Measurements from ENCODE around the gene ZNF678.
A peak's percentile ranks its signal among the peaks of the same experiment; 100 is the strongest.

ZNF678 gene

DNA sequence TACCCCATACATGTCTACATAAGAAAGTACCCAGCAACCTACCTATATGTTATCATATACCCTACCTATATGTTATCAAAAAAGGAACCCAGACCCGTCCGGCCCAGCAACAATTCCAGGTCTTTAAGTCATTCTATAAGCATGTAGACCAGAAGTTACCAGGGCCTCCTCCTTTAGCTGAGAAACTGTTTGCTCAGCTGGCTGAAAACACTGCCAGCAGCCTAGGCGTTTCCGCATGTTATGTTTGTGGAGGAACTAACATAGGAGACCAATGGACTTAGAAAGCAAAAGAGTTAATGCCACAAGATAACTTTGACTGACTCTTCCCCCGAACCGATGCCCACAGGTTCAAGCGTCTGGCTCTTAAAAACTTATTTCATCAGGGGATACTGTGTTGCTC lies 7.1 kb upstream of the ZNF678 start:
- no peak for DNase-seq (ENCODE audit: low read depth)
- no peak overlapping the region for H3K4me3 ChIP-seq (ENCODE audit: low read depth, low read length)
- TF ChIP-seq, protein P1, sequence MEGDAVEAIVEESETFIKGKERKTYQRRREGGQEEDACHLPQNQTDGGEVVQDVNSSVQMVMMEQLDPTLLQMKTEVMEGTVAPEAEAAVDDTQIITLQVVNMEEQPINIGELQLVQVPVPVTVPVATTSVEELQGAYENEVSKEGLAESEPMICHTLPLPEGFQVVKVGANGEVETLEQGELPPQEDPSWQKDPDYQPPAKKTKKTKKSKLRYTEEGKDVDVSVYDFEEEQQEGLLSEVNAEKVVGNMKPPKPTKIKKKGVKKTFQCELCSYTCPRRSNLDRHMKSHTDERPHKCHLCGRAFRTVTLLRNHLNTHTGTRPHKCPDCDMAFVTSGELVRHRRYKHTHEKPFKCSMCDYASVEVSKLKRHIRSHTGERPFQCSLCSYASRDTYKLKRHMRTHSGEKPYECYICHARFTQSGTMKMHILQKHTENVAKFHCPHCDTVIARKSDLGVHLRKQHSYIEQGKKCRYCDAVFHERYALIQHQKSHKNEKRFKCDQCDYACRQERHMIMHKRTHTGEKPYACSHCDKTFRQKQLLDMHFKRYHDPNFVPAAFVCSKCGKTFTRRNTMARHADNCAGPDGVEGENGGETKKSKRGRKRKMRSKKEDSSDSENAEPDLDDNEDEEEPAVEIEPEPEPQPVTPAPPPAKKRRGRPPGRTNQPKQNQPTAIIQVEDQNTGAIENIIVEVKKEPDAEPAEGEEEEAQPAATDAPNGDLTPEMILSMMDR (conservative IDR thresholded peaks at IDR 0.05; ENCODE audit: low read depth, low read length), result no peak

DNA sequence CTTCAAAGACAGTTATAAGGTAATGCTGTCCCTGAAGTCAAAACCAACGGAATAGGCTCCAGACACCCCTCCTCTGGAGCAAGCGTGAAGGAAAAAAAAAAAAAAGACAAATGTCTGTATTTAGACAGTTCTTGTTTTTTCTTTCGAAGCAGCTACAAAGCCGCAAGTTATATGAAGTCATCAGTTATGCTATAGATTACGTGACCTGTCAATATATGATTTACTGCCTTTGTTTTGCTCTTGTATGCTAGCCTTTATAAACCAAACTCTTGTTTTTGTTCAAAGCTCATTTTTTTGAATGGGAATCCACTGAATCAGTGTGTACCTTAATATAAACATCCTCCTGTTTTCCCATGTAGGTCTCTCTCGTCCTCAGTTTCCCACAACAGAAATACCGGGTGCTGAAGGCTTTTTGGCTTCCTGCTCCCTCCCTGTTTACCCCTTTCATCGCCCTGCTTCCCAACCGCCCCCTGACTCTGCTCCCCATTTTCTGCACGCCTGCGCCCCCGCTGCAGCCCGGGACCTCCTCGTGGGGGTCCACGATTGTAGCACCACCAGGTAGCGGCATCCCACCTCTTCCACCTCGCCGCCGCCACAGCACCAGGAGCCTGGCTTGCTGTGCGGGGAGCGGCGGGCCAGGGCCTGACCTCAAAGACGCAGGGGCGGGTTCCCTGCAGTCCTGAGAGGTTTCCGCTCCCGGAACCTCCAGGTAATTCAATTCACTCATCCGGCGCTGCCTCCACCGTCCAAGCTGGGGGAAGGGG lies 5.2 kb upstream of the ZNF678 start:
- TF ChIP-seq, protein P1 (conservative IDR thresholded peaks at IDR 0.05; ENCODE audit: low read depth, low read length), result no peak
- DNase-seq (ENCODE audit: low read depth), result no peak
- no peak overlapping the region for H3K4me3 ChIP-seq (ENCODE audit: low read depth, low read length)

DNA sequence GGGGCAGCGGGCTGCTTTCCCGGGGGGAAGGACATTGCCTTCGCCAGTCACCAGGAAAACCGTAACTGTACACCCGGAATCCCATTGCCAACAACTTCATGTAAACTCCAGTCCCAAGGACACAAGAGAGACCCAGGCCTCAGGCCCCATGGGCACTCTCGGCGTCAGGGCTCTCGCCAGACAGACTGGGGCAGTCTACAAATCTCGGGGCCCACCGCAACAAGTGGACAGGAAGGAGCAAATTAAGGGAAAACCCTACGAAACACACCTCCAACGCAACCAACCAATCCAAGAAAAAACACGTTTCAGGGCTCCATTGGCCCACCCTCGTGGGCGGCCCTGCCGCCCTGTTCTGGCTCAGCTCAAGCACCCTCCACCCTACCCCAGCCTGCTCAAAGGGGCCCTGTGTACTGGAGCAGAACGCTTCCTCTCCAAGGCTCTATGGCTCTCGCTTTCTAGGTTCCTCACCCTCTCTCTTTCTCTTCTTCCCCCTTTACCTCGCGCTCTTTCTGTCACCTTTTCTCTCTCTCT lies 4.6 kb upstream of the ZNF678 start:
- no peak overlapping the region for H3K4me3 ChIP-seq (ENCODE audit: low read depth, low read length)
- TF ChIP-seq, protein P1 (conservative IDR thresholded peaks at IDR 0.05; ENCODE audit: low read depth, low read length), result no peak
- no peak for DNase-seq (ENCODE audit: low read depth)

GRCh38 chr1:227559499-227559898 lies 3.9 kb upstream of the ZNF678 start:
- no peak for DNase-seq (ENCODE audit: low read depth)
- TF ChIP-seq, protein P1 (conservative IDR thresholded peaks at IDR 0.05; ENCODE audit: low read depth, low read length), result no peak

GRCh38 chr1:227559926-227560325 lies 3.4 kb upstream of the ZNF678 start:
- TF ChIP-seq, protein P1 (conservative IDR thresholded peaks at IDR 0.05; ENCODE audit: low read depth, low read length), result no peak
- DNase-seq (ENCODE audit: low read depth), result no peak
- H3K4me3 ChIP-seq (ENCODE audit: low read depth, low read length), result no peak overlapping the region

More at GRCh38 chr1:227559499-227559898, 3.9 kb upstream of the ZNF678 start:
- H3K4me3 ChIP-seq (ENCODE audit: low read depth, low read length), result no peak overlapping the region

DNA sequence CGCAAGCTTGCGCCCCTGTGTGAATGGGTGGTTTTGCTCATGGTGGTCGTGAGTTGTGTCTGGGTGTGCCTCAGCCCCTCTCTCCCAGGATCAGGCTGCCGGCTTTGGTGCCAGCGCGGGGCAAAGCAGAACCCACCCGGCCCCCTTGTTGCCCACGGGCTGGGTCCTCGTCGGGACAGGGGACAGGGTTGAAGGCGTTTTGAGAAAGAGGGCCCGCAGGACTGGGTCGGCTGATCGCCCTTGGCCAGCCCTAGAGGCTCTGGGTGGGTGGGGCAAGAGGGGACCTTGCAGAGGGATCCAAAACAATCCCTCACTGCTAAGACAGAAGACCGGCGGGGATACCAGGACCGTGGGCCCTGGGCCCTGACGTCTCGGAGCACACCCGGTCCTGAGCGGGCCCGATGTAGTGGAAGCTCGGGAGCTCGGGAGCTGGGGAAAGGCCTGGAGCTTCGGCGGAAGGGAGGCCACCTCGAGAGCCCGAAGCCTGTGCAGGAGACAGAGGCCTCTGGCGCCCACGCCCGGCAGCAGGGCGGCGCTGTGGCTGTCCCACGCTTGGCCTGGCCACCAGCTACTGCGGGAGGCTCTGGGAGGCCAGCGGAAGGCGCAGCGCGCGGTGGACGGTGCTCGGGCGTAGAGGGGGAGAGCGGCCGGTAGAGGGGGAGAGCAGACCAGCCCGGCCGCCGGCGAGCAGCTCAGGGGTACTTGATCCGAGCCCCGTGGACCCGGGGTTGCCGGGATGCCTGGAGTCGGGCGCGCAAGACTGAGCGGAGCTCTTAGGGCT lies 2.8 kb upstream of the ZNF678 start:
- DNase-seq (ENCODE audit: low read depth), result no peak
- H3K4me3 ChIP-seq (ENCODE audit: low read depth, low read length), result peak overlapping the region; percentile 32
- TF ChIP-seq, protein P1 (conservative IDR thresholded peaks at IDR 0.05; ENCODE audit: low read depth, low read length), result no peak
